HepG2 (cell line): ENCODE data around the gene PPP4R2. TPM values are rescaled to one million over a fixed set of nuclear protein-coding genes. Genes with fewer than 3 reads are reported as not detected.
A peak's percentile ranks its signal among the peaks of the same experiment; 100 is the strongest.

Experiments used
- ATAC-seq: fragments of 200-7000 bp; cut with Tn5 transposase; 3 replicates; pipeline ENCODE4 v1.9.1; 2020; ENCODE audit warnings: mild to moderate bottlenecking, moderate library complexity
- BruUV-seq: library from RNA; stranded (reverse); fragments of 400-500 nt; replicated peaks from 2 replicates; lab custom pipeline; 2021; lab: Mats Ljungman, UMichigan
- CTCF ChIA-PET: fragments of 300-600 bp; formaldehyde crosslinking; extraction: SDS; loops from one replicate; lab custom pipeline; 2021; ENCODE audit warnings: low total read pairs, inconsistent platforms, low intra/inter-chr PET ratio; lab: Yijun Ruan, JAX
- POLR2A ChIA-PET: fragments of 350-600 bp; sonication (Branson Sonifier 250); formaldehyde crosslinking; loops from one replicate; lab custom pipeline; 2020; ENCODE audit warnings: antibody characterized with exemption, inconsistent platforms; lab: Yijun Ruan, JAX
- DNase-seq: peaks from one replicate; pipeline ENCODE4 v3.0.0-alpha.2; 2015; ENCODE audit warnings: low spot score
- FAIRE-seq: peaks from 3 replicates; lab custom pipeline; 2011; peaks lifted over from hg19 to GRCh38; lab: Jason Lieb, UNC
- H2AFZ ChIP-seq: one replicate; pipeline ENCODE4 v1.6.1; 2011; ENCODE audit warnings: low read length, inconsistent platforms
- H3K27ac ChIP-seq: fragments of 300-600 bp; 3 replicates; pipeline ENCODE4 v1.8.0; 2011; ENCODE audit warnings: mixed run types, mild to moderate bottlenecking, mixed read lengths, low read length, inconsistent platforms; ENCODE audit not compliant: insufficient read depth; ENCODE audit errors: extremely low read length
- H3K27me3 ChIP-seq, 2 experiments: fragments of 200-600 bp in 1 of 2; 2 replicates in 1 of 2; 3 replicates in 1 of 2; pipeline versions ENCODE4 v1.6.0 to v1.8.0; 2011; ENCODE audit warnings: low read length in 2 of 2, mild to moderate bottlenecking in 2 of 2, moderate library complexity in 2 of 2, inconsistent platforms in 1 of 2; ENCODE audit not compliant: insufficient read depth in 2 of 2, control insufficient read depth in 1 of 2
- H3K36me3 ChIP-seq, 2 experiments: fragments of 200-600 bp in 1 of 2; replicated peaks in 1 of 2; 2 replicates in 1 of 2; 3 replicates in 1 of 2; pipeline versions ENCODE4 v1.5.1 to v1.8.0; 2011; ENCODE audit warnings: low read length in 2 of 2, inconsistent platforms in 1 of 2; ENCODE audit not compliant: insufficient read depth in 2 of 2, control insufficient read depth in 1 of 2
- H3K4me1 ChIP-seq: 2 replicates; pipeline ENCODE4 v1.5.1; 2012; ENCODE audit warnings: low read length, inconsistent platforms; ENCODE audit not compliant: insufficient read depth
- H3K4me2 ChIP-seq: 2 replicates; pipeline ENCODE4 v1.6.0; 2011; ENCODE audit warnings: low read depth, low read length, inconsistent platforms
- H3K4me3 ChIP-seq, 3 experiments: fragments of 200-600 bp in 1 of 3; sonication (generic), shearing (Covaris generic) in 1 of 3; replicated peaks in 1 of 3; 2 replicates each; pipeline ENCODE4 v1.5.1; 2011 to 2016; ENCODE audit warnings: low read length in 3 of 3, inconsistent platforms in 2 of 3, low read depth in 2 of 3, mild to moderate bottlenecking in 2 of 3, control low read depth in 1 of 3, mixed read lengths in 1 of 3; ENCODE audit not compliant: insufficient read depth in 1 of 3
- H3K79me2 ChIP-seq: one replicate; pipeline ENCODE4 v1.6.1; 2011; ENCODE audit warnings: low read length, inconsistent platforms; ENCODE audit not compliant: insufficient read depth
- H3K9ac ChIP-seq: 2 replicates; pipeline ENCODE4 v1.6.0; 2011; ENCODE audit warnings: mild to moderate bottlenecking, low read depth, low read length, inconsistent platforms; ENCODE audit not compliant: insufficient read depth
- H3K9me3 ChIP-seq: 2 replicates; pipeline ENCODE4 v1.5.1; 2012; ENCODE audit warnings: mild to moderate bottlenecking, low read length
- H4K20me1 ChIP-seq: 2 replicates; pipeline ENCODE4 v1.6.0; 2011; ENCODE audit warnings: inconsistent platforms, mild to moderate bottlenecking, low read length, moderate library complexity; ENCODE audit not compliant: insufficient read depth
- CBFB ChIP-seq: sonication (generic); formaldehyde crosslinking; IDR thresholded peaks from 2 replicates; pipeline ENCODE4 v1.4.0; 2020; ENCODE audit warnings: missing genetic modification reagents
- CHCHD3 ChIP-seq: sonication (generic); formaldehyde crosslinking; IDR thresholded peaks from 2 replicates; pipeline ENCODE4 v1.8.0; 2022; ENCODE audit warnings: mild to moderate bottlenecking, missing genetic modification reagents, moderate library complexity
- CTCF ChIP-seq: sonication (generic); formaldehyde crosslinking; IDR thresholded peaks from 2 replicates; pipeline ENCODE4 v1.5.0; 2020; ENCODE audit warnings: mild to moderate bottlenecking, missing genetic modification reagents, moderate library complexity
- HNF4G ChIP-seq, 2 experiments: sonication (generic) in 1 of 2; formaldehyde crosslinking in 1 of 2; IDR thresholded peaks; 2 replicates each; pipeline versions ENCODE4 v1.4.0 to v1.6.1; 2011 to 2020; ENCODE audit warnings: borderline replicate concordance in 2 of 2, low read depth in 2 of 2, mild to moderate bottlenecking in 2 of 2, low read length in 1 of 2, missing genetic modification reagents in 1 of 2, moderate library complexity in 1 of 2
- STAG1 ChIP-seq: sonication (generic); formaldehyde crosslinking; IDR thresholded peaks from 2 replicates; pipeline ENCODE4 v1.4.0; 2020; ENCODE audit warnings: missing genetic modification reagents
- ZBTB42 ChIP-seq: sonication (generic); formaldehyde crosslinking; IDR thresholded peaks from 2 replicates; pipeline ENCODE4 v1.5.0; 2020; ENCODE audit warnings: mild to moderate bottlenecking, missing genetic modification reagents
- ZNF101 ChIP-seq: sonication (generic); formaldehyde crosslinking; IDR thresholded peaks from 2 replicates; pipeline ENCODE4 v1.4.0; 2020; ENCODE audit warnings: mild to moderate bottlenecking, low read depth, missing genetic modification reagents, borderline replicate concordance
- ZNF124 ChIP-seq: sonication (generic); formaldehyde crosslinking; IDR thresholded peaks from 2 replicates; pipeline ENCODE4 v1.4.0; 2020; ENCODE audit warnings: missing genetic modification reagents
- ZNF350 ChIP-seq: sonication (generic); formaldehyde crosslinking; IDR thresholded peaks from 2 replicates; pipeline ENCODE4 v1.4.0; 2020; ENCODE audit warnings: mild to moderate bottlenecking, low read depth, missing genetic modification reagents, borderline replicate concordance
- ZNF367 ChIP-seq: sonication (generic); formaldehyde crosslinking; IDR thresholded peaks from 2 replicates; pipeline ENCODE4 v1.4.0; 2020; ENCODE audit warnings: missing genetic modification reagents, borderline replicate concordance
- ZSCAN12 ChIP-seq: sonication (generic); formaldehyde crosslinking; IDR thresholded peaks from 2 replicates; pipeline ENCODE4 v1.9.0; 2021; ENCODE audit warnings: mild to moderate bottlenecking, missing genetic modification reagents
- WGBS: methylation state at CpG from one replicate; pipeline ENCODE4 v1.1.6; 2017; ENCODE audit warnings: low lambda C conversion rate; 5-methylcytosine and 5-hydroxymethylcytosine counted together
- in situ Hi-C: cut with HindIII; loops from 2 replicates; pipeline ENCODE4 v1.10.0; 2017; ENCODE audit warnings: low pct_unique_long_range_greater_than_20kb; ENCODE audit not compliant: extremely low pct_ligation_motif_present
- intact Hi-C: fragments of 100-400 bp; cut with micrococcal nuclease; formaldehyde crosslinking; loops from one replicate; pipeline ENCODE4 v1.10.0; 2022; ENCODE audit not compliant: unreplicated experiment
- polyA plus RNA-seq, 8 experiments: library from polyadenylated mRNA; depleted of rRNA in 3 of 8; stranded (reverse) in 7 of 8; unstranded in 1 of 8; fragments of >200 nt; fragmentation: Illumina TruSeq in 4 of 8; extraction: Trizol in 4 of 8; gene quantifications; 2 replicates each; pipeline versions ENCODE4 v1.2.1 to v1.2.3, GENCODE V29; 2011 to 2016; ENCODE audit warnings: low read depth in 4 of 8, missing spikeins in 1 of 8, mixed read lengths in 1 of 8; ENCODE audit not compliant: insufficient read depth in 1 of 8
- total RNA-seq, 5 experiments: library from RNA; depleted of rRNA; stranded (reverse); fragments of >200 nt; fragmentation: Illumina TruSeq; extraction: Trizol; gene quantifications; 2 replicates each; pipeline ENCODE4 v1.2.3, GENCODE V29; 2016; ENCODE audit warnings: low read depth in 1 of 5
- TF ChIP-seq, protein P1 (sequence below): fragments of 450-650 bp; IDR thresholded peaks from 2 replicates; pipeline ENCODE4 v1.6.1; 2016

Gene PPP4R2
- total and polyA plus RNA-seq, 2 of the 13 experiments (the other 11 are each of a cell fraction or from before 2014, with no cell fraction given) = 22.3 to 161 TPM

DNA sequence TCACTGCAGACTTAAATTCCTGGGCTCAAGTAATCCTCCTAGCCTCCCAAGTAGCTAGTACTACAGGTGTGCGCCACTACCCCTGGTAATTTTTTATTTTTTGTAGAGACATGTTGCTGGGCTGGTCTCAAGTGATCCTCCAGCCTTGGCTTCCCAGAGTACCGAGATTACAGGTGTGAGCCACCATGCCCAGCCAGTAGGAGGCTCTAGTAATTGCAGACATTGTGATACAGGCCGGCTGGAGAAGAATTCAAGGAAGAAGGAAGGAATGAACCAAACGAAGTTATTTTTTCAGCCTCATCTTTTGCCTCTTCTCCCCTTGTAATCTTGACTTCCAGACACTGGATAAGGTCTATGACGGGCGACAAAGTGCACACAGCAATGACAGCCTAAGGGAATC, 3.2 kb upstream of the PPP4R2 start:
- CTCF ChIA-PET = no interaction called here
- intact Hi-C loops (no loop called here), in situ Hi-C loops (no loop called here)
- Histone ChIP-seq H3K79me2 (peaks cover 13% of the 10 kb centered on the region), H3K36me3 (no peaks in the 10 kb centered on the region; a peak in 1 of 5 replicates), H3K9me3 (no peaks in the 10 kb centered on the region), H3K4me1 (peaks cover 14% of the 10 kb centered on the region), H3K4me3 (no peak overlapping the region), H3K27me3 (no peaks in the 10 kb centered on the region; a peak in 1 of 5 replicates), H3K9ac (no peak overlapping the region), H2AFZ (peak overlapping the region; percentile 59), H3K4me2 (no peak overlapping the region), H4K20me1 (peaks cover 13% of the 10 kb centered on the region), H3K27ac (no peak overlapping the region)
- POLR2A ChIA-PET = interaction anchor here (0.9 kb wide), 1 partner anchor 32 kb away, joined by 3 read pairs; no protein-coding TSS in a partner anchor
- DNase-seq (no peak), FAIRE-seq (no peak), ATAC-seq (no peak)
- no TSS peak for BruUV-seq
- 73% methylated on average over 6 of the region's 6 CpGs for WGBS
- TF ChIP-seq CTCF = 0 out of 2 replicates have a peak, but pooled peaks have one; percentile 20
- 0 out of 2 replicates have a peak, but pooled peaks have one; percentile 18 for TF ChIP-seq STAG1 (CRISPR knock-in tag)
- no peak for TF ChIP-seq ZNF101 (CRISPR knock-in tag)

DNA sequence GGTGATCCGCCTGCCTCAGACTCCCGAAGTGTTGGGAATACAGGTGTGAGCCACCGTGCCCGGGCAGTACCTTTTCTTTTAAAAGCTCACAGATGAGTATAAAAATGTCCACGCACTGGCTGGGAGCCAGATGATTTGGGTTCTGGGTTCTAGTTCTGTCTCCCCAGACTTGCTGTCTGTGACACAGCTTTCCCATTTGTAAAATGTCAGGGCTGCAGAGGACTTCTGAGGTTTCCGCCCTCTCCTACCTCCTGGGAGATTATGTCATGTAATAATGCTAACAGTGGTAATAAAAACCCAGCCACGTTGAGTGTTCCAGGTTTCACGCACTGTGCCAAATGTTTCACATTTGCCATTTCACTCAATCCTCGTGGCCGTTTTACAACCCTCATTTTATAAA, 1.3 kb upstream of the PPP4R2 start:
- ChIA-PET CTCF (no interaction called here), POLR2A (interaction anchor here (2.6 kb wide), 1 partner anchor 42 kb away, joined by 26 read pairs; no protein-coding TSS in a partner anchor)
- H3K9me3 ChIP-seq = no peaks in the 10 kb centered on the region
- no peak for FAIRE-seq
- no peak overlapping the region for H3K9ac ChIP-seq
- DNase-seq = no peak
- no peaks in the 10 kb centered on the region; a peak in 1 of 5 replicates for H3K27me3 ChIP-seq
- ATAC-seq = no peak
- intact Hi-C loops (loop anchor here (5.0 kb wide), 2 partner anchors 43 to 108 kb away; partner anchors contain the start of gene GXYLT2), in situ Hi-C loops (no loop called here)
- peaks cover 33% of the 10 kb centered on the region for H3K79me2 ChIP-seq
- H3K4me1 ChIP-seq = peaks cover 33% of the 10 kb centered on the region
- BruUV-seq = no TSS peak
- 98% methylated on average over 10 of the region's 10 CpGs for whole genome bisulfite sequencing
- peaks cover 32% of the 10 kb centered on the region for H4K20me1 ChIP-seq
- H3K36me3 ChIP-seq = peaks cover 3 to 5% of the 10 kb centered on the region in 2 experiments; a peak in 4 of 5 replicates
- no peak overlapping the region for H2AFZ ChIP-seq
- no peak overlapping the region for H3K4me2 ChIP-seq
- no peak overlapping the region for H3K27ac ChIP-seq
- H3K4me3 ChIP-seq = no peak overlapping the region
- TF ChIP-seq ZNF350 (CRISPR knock-in tag) = no peak
- no peak for TF ChIP-seq CBFB
- TF ChIP-seq ZSCAN12 = no peak
- no peak for TF ChIP-seq ZNF367 (CRISPR knock-in tag)
- TF ChIP-seq CHCHD3 = no peak
- TF ChIP-seq ZNF124 (CRISPR knock-in tag) = no peak
- no peak for TF ChIP-seq ZBTB42 (CRISPR knock-in tag)
- no peak for TF ChIP-seq HNF4G (IDR thresholded peaks at IDR 0.05; ENCODE audit: borderline replicate concordance, low read depth, low read length)
- TF ChIP-seq HNF4G (CRISPR knock-in tag; IDR thresholded peaks at IDR 0.05; ENCODE audit: borderline replicate concordance, low read depth) = no peak
- TF ChIP-seq, protein P1, sequence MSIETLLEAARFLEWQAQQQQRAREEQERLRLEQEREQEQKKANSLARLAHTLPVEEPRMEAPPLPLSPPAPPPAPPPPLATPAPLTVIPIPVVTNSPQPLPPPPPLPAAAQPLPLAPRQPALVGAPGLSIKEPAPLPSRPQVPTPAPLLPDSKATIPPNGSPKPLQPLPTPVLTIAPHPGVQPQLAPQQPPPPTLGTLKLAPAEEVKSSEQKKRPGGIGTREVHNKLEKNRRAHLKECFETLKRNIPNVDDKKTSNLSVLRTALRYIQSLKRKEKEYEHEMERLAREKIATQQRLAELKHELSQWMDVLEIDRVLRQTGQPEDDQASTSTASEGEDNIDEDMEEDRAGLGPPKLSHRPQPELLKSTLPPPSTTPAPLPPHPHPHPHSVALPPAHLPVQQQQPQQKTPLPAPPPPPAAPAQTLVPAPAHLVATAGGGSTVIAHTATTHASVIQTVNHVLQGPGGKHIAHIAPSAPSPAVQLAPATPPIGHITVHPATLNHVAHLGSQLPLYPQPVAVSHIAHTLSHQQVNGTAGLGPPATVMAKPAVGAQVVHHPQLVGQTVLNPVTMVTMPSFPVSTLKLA = no peak
